GM21723 (cell line): ENCODE measurements around the gene MISP.

Experiments
- ATAC-seq: cut with Tn5 transposase; IDR thresholded peaks from one replicate; pipeline ENCODE4 v1.9.1; 2021; ENCODE audit warnings: mild to moderate bottlenecking, moderate library complexity; ENCODE audit not compliant: unreplicated experiment

The MISP gene

DNA sequence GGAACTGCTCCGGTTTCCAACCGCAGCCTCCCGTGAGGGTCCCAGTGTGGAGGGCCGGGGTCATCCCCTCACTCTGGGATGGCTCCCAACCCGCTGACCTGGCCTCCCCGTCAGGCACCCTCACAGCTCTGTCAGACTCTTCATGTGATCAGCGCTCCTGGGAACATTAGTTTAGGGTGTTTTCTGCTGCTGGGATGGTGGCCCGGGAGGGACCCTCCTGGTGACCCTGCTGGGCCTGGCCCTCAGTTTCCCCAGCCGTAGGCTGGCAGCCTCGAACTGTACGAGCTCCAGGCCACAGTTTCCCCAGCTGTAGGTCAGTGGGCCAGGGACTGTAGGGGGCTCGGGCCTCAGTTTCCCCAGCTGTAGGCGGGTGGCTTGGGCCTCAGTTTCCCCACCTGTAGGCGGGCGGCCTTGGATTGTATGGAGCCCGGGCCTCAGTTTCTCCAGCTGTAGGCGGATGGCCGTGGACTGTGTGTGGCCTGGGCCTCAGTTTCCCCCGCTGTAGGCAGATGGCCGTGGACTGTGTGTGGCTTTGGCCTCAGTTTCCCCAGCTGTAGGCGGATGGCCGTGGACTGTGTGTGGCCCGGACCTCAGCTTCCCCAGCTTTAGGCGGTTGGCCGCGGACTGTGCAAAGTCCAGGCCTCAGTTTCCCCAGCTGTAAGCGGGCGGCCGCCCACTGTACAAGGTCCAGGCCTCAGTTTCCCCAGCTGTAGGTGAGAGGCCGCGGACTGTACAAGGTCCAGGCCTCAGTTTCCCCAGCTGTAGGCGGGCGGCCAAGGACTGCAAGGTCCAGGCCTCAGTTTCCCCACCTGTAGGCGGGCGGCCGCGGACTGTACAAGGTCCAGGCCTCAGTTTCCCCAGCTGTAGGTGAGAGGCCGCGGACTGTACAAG, 45.0 kb downstream of the MISP start:
- no peak for ATAC-seq

DNA sequence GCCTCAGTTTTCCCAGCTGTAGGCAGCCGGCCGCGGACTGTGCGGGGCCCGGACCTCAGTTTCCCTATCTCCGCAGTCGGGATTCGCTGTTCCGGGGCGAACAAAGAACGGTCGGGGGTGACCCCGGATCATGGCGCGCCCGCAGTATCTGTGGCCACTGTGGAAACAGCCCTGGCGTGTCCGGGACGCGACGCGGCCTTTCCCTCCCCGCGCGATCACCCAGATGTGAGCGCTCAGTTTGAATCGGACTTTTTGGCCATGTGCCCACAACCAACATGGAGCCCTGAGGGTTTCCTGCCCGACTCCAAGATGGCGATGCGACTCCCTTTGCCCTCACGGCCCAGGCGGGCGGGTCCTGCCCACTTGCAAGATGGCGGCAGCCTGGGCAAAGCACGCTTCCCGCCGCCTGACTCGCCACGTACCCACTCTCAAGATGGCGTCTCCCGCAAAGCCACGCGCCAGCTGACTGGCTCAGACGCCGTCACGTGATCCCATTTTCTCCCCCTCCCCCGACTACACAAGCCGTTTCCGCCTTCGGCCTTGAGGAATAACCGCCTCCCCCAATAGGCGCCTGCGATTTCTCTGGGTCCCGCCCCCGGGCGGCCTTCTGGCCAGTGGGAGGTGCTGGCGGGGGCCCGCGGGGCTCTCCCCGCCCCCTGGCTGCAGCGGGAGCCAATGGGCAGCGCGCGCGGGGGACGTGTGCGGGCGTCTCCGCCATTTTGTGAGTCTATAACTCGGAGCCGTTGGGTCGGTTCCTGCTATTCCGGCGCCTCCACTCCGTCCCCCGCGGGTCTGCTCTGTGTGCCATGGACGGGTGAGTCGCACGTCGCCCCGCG, 46.0 kb downstream of the MISP start, which contains the start of gene PTBP1:
Gene PTBP1, plus strand, starts transcription at position 761 of the 836 bp plus-strand sequence. Its CDS starts 46 bp downstream, at position 807.
- peak; percentile 76 for ATAC-seq

DNA sequence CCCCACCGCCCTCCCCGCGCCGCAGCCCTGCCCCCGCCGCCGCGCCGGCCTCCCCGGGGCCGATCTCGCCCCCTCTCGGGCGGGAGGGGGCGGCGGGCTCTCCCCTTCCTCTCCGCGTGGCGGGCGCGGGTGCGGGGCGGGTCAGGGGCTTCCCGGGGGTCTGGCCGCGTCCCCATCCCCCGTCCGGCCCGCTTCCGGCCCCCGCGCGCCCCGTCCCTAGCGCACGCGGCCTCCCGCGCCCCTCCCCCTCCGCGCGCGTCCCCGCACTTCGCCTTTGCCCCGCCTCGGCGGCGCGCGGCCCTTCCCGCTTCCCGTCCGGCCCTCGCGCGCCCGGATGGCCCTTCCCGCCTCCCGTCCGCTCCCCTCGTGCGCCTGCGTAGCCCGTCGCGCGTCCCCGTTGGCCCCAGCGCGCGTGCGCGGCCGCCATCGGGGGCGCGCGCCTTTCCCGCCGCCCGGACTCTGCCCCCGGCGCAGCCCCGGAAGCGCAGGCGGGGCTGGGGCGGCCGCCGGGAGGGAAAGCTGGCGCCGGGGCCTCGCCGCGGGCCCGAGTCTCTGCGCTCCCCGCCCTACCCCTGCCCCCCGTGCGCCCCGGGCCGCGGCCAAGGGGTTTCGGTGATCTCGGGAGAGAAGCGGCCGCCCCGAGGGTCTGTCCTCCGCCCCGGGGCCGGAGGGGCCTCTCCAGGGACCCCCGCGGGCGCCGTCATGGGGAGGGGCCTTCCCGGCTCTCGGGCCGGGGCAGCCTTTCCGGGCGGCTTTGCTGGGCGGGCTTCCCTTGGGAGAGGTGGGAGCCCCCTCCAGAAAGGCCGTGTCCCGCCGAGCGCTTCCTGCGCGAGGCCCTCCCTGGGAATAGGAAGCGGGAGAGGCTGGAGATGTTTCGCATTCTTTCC, 46.9 kb downstream of the MISP start:
- ATAC-seq, result peak; percentile 32

DNA sequence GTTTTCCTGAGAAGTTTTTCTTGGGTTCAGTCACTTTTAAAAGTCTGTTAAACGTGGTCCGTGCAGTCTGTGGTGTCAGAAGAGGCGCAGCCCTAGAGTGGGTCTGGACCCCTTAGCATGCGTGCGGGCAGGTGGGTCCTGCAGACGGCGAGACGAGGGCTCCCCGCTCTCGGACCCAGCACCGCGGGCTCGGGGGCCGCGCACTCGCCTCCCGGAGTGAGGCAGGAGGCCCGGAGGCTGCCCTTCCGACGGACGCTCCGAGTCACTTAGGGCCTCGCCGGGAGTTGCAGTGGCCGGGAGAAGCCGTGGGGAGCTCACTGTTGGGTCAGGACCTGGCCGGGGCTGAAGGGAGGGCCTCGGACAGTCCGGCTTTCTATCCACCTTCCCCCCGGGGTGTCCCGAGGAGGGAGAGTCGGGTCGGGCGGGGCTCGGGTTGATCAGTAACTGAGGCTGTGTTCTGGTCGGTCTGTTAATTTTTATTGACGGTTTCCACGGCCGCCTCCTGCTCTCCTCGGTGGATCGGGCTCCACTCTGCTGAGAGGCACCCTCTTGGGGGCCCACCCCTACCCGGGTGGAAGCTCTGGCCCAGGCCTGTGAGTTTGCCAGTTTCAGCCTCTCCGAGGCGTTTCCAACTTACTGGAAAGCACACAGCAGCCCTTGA, 47.6 kb downstream of the MISP start:
- no peak for ATAC-seq

DNA sequence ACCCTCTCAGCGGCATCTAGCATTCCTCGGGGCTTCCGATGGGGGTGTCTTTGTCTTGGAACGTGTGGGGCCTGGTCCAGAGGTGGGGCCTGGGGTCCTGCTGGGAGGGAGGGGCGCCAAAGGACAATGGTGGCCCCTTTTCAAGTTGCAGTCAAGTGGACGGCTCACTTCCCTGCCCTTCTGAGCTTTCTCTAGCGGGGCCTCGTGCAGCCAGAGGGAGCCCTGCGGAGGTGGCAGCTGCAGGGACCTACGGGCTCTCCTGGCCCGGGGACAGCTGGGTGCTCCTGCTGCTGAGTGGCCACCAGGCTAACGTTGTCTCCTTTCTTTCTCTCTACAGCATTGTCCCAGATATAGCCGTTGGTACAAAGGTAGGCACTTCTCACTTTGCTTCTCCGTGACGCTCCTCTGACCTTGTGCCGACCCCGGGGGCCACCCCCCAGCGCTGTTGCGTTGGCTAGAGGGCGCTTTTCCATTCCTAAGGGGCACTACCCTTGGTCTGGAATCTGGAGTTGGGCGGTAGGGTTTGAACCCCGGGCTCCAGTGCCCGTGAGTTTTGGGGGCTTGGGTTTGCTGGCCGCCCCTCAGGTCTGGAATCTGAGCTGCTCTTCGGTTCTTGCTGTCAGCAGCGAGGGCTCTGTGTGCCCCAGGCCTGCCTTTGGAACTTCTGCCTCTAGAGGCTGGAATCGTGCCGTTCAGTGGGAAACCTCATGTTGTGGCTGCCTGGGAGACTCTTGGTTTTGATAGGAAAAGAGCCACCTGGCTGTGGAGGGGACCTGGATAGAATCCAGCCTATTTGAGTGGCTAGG, 48.4 kb downstream of the MISP start:
- ATAC-seq, result no peak

DNA sequence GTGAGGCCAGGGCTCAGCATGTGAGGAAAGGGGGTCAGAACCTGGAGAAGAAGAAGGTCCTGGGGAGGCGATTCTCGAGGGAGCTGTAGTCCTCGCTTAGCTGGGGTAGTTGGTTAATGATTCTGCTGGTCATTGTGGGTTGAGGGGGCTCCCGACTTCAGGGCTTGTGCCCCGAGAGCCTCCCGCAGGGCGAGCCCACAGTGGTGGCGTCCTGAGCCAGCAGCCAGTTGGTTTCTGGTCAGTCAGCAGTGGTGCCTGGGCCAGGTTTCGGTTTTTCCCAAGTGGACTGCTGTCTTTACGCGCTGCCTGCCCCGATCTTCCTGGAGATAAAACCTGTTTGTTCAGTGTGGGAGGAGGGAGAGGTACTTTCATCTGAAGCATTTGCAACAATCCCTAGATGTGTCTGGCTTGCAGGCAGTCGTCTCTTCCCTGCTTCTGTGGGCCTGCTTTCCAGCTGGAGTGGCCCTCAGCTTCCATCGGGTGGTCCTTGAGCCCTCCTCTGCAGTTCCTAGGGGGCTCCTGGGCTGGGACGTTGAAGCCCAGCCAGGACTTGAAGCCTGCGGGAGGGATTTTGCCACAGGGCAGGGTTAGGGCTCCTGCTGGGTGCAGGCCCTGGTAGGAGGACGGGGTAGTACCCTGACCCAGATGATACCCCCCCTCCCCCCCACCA, 49.6 kb downstream of the MISP start:
- ATAC-seq, result no peak

DNA sequence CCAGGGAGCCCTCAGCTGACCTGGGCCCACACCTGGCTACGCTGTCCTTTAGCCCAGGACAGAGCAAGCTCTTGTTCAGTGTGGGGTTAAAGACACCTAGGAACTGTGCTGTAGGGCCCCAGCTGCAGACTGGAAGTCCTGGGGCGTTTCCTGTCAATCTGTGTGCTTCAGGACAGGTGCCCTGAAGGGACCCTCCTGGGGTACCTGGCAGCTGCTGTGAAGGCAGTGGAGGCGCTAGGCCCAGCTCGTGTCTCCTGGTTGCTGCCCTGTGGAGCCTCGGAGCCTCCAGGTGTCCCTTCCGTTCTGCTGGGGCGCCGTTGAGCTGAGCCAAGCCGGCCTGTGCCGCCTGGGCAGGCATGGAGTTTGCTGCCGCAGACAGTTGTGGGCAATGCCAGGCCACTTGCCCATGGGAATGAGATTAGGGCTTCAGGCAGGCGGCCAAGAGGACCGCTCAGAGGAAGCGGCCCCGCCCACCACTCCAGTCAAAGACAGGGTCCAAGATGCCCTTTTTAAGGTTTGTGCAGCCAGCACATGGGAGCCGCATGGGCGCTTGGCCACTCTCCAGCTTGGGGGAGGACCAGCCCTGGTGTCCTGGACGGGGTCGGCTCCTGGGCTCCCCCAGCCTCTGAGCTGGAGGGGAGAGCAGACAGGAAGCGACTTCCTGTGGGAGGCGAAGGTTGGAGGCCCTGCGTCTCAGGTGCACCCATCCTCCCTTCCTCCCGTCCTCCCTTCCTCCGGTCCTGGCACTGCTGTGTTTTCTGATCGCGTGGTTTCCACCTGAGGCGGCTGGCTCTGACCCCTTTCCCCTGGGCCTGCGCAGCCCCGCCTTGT, 50.3 kb downstream of the MISP start:
- no peak for ATAC-seq

- ATAC-seq, result no peak
These were observed 51.1 kb downstream of the MISP start for GRCh38 chr19:801861-802497.

DNA sequence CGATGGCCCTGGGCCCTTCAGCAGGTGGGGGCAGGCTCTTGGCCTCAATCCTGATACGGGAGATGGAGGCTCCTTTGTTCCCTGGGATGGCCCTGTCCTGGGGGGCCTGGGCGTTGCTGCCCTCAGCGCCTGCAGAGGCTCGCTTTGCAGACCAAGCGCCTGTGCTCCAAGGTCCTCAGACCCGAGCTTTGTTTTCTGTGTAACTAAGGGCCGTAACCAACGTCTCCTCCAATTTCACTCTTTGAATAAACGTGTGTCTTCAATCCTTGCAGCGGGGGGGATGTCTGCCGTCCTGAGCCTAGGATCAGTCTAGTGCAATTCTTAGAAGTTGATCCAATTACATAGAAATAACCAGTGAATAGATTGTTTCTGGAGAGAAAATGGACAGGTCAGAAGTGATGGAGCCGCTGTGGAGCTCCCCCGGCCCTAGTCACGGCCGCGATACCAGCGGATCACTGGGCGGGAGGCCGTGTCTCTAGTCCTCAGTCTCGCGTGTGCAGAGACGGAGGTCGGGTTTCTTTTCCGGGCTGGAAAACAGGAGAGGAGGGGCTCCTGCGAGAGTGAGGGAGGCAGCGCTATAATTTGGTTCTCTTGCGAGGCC, 51.7 kb downstream of the MISP start:
- no peak for ATAC-seq

DNA sequence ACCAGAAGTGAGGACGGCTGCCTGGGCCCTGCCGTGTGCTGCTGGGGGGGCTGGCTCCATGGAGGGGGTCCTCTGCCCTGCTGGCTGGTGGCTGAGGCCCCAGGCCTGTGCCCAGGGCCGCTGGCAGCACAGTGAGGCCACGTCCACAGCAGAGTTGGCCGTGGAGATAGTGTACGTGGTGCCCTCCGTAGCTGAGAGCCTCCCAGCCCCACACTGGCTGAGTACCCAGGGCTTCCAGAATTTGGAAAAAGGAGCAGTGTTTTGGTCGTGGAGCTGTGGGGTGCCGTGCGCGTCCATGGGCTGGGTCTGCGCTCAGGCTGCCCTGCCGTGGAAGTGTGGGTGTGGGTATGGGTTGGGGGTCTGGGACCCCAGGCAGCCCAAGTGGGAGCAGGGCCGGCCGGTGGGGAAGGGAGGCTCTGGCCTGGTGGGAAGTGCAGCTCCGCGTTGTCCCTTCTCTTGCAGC, 52.2 kb downstream of the MISP start:
- no peak for ATAC-seq

DNA sequence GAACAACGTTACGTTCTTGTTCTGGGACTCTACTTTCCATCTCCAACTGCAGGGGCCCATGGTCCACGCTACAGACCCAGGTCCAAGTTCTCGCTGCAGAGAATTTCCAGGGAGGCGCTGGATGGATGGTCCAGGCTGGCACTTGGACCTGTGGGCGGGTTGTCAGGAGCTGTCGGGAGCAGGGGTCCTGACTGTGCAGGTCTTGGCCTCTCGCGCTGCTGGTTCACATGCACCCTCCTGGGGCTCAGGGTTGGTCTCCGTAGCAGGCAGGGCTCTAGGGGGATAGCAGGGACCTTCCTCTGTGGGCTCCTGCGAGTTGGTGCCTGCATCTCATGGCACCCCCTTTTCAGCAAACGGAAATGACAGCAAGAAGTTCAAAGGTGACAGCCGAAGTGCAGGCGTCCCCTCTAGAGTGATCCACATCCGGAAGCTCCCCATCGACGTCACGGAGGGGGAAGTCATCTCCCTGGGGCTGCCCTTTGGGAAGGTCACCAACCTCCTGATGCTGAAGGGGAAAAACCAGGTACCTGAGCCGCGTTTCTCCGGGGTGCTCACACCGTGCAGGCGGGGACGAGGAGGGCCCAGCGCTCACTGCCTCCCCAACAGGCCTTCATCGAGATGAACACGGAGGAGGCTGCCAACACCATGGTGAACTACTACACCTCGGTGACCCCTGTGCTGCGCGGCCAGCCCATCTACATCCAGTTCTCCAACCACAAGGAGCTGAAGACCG, 52.9 kb downstream of the MISP start:
- ATAC-seq, result no peak

- ATAC-seq, result no peak
These were observed 53.7 kb downstream of the MISP start for GRCh38 chr19:804419-805165.

DNA sequence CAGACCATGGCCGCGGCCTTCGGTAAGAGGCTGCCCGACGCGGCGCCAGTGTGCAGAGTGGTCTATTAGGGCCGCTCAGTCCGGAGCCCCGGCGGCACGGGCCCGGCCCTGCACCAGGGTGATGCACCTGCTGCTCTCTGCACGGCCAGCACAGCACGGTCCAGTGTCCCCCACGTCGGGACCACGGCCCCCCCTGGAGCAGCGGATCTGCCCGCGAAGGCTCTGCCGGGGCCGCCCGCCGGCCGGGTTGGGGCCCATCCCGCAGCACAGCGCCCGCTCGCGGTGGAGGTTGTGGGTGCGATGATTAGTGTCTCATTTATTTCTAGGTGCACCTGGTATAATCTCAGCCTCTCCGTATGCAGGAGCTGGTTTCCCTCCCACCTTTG, 54.2 kb downstream of the MISP start:
- no peak for ATAC-seq

DNA sequence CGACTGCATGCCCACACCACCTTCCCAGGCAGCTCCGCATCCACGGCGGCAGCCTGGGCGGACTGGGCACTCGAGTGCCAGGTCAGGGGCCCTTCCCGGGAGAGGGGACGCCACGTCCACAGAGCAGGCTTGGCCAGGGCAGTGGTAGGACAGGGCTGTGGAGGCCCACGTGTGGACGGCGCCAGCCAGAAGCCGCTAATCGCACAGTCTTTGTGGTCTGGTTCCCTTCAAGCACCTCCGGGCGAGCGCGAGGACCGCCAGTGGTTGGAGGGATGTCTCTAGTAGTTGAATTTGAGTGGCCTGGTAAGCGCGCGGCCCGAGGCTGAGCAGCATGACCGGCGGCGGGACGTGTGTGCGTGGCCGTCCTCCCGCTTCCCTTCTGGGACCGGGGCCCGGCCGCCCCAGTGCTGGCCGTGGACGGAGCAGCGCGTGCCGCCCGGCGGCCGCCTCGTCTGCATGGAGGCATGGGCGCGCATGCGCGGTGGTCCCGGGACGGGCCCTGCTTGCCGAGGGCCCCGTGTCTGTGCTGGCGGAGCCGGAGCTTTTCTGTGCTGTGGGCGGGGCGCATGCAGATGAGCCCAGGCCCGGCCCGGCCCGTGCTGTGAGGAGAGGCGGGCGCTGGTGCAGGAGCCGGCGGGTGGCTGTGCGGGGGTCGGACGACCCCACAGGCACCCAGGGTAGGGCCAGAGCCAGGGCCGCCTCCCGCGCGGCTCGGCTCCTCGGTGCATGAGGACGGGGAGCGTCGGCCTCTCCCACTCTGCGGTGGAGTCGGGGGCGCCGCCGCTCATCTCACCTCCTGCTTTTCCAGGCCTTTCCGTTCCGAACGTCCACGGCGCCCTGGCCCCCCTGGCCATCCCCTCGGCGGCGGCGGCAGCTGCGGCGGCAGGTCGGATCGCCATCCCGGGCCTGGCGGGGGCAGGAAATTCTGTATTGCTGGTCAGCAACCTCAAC, 55.0 kb downstream of the MISP start:
- ATAC-seq, result no peak
